A549 (cell line): ENCODE measurements around the gene CALML3.

Source experiments
- BHLHE40 ChIP-seq: IDR thresholded peaks from 2 replicates; pipeline ENCODE4 v1.6.1; 2012; ENCODE audit warnings: low read depth, low read length, inconsistent platforms
- CBX2 ChIP-seq: fragments of 200-600 bp; sonication (generic); IDR thresholded peaks from 2 replicates; pipeline ENCODE4 v1.6.1; 2016; ENCODE audit warnings: low read depth, mild to moderate bottlenecking, borderline replicate concordance
- CTCF ChIP-seq: fragments of >200 bp; sonication (Bioruptor Twin); formaldehyde crosslinking; IDR thresholded peaks from 3 replicates; pipeline ENCODE4 v1.5.1; 2016
- HEYL ChIP-seq: fragments of 250-450 bp; sonication (Bioruptor Pico); IDR thresholded peaks from 2 replicates; pipeline ENCODE4 v1.8.0; 2021; ENCODE audit warnings: mild to moderate bottlenecking, moderate library complexity
- MAZ ChIP-seq: fragments of 150-350 bp; IDR thresholded peaks from 2 replicates; pipeline ENCODE4 v1.6.1; 2014; ENCODE audit warnings: antibody characterized with exemption, low read depth, low read length, borderline replicate concordance
- PBX3 ChIP-seq: IDR thresholded peaks from 2 replicates; pipeline ENCODE4 v1.6.1; 2012
- POLR2A ChIP-seq: IDR thresholded peaks from 2 replicates; pipeline ENCODE4 v1.6.1; 2012; ENCODE audit warnings: mild to moderate bottlenecking, low read length
- RAD21 ChIP-seq, 2 experiments: fragments of >200 bp in 1 of 2; sonication (Bioruptor Twin) in 1 of 2; formaldehyde crosslinking in 1 of 2; IDR thresholded peaks in 1 of 2; conservative IDR thresholded peaks in 1 of 2; 2 replicates in 1 of 2; 3 replicates in 1 of 2; pipeline ENCODE4 v1.6.1; 2012 to 2018; ENCODE audit warnings: inconsistent platforms in 1 of 2
- REST ChIP-seq: fragments of 200-600 bp; sonication (generic); IDR thresholded peaks from 2 replicates; pipeline ENCODE4 v1.6.1; 2016; ENCODE audit warnings: antibody characterized with exemption, mild to moderate bottlenecking, moderate library complexity
- USF2 ChIP-seq: fragments of 450-650 bp; IDR thresholded peaks from 2 replicates; pipeline ENCODE4 v1.6.1; 2014; ENCODE audit warnings: antibody characterized with exemption
- ZNF302 ChIP-seq: fragments of 250-450 bp; sonication (Bioruptor Pico); IDR thresholded peaks from 2 replicates; pipeline ENCODE4 v1.9.0; 2021; ENCODE audit warnings: inconsistent platforms, mild to moderate bottlenecking, moderate library complexity

GRCh38 chr10:5490698-5491464 lies 33.9 kb upstream of the CALML3 start:
- no peak for TF ChIP-seq POLR2A
- TF ChIP-seq CTCF, result no peak
- no peak for TF ChIP-seq REST
- no peak for TF ChIP-seq PBX3
- TF ChIP-seq CBX2, result no peak
- TF ChIP-seq ZNF302 (CRISPR knock-in tag), result no peak
- no peak for TF ChIP-seq RAD21 (conservative IDR thresholded peaks at IDR 0.05 in 1 of 2, IDR thresholded peaks at IDR 0.05 in 1 of 2)
- TF ChIP-seq HEYL (CRISPR knock-in tag), result no peak
- no peak for TF ChIP-seq USF2
- TF ChIP-seq BHLHE40, result no peak
- no peak for TF ChIP-seq MAZ
